GM12801 (cell line): Measurements from ENCODE around the gene BTBD2.

Experiments used
- TF ChIP-seq, protein P1 (sequence below): IDR thresholded peaks from one replicate; pipeline ENCODE4 v1.5.1; 2011; ENCODE audit warnings: control low read depth; ENCODE audit not compliant: insufficient read length; ENCODE audit errors: extremely low read depth

BTBD2 gene

DNA sequence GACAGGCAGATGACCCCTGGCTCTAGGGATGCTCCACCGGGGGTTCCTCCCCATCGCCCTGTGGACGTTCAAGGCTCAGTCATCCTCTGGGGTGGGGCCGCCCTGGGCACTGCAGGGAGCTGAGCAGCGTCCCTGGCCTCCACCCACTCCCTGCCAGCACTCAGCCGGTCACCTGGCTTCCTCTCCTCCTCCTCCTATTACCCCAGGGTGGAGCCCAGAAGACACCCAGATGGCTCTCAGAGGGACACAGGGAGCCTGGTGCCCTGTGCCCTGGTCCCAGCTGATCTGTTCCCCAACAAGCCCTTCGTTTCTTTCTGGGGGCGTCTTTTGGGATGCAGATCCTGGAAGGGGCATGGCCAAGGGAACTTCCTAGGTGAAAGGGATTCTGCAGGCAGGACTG is 39.2 kb upstream of the BTBD2 start:
- TF ChIP-seq, protein P1, sequence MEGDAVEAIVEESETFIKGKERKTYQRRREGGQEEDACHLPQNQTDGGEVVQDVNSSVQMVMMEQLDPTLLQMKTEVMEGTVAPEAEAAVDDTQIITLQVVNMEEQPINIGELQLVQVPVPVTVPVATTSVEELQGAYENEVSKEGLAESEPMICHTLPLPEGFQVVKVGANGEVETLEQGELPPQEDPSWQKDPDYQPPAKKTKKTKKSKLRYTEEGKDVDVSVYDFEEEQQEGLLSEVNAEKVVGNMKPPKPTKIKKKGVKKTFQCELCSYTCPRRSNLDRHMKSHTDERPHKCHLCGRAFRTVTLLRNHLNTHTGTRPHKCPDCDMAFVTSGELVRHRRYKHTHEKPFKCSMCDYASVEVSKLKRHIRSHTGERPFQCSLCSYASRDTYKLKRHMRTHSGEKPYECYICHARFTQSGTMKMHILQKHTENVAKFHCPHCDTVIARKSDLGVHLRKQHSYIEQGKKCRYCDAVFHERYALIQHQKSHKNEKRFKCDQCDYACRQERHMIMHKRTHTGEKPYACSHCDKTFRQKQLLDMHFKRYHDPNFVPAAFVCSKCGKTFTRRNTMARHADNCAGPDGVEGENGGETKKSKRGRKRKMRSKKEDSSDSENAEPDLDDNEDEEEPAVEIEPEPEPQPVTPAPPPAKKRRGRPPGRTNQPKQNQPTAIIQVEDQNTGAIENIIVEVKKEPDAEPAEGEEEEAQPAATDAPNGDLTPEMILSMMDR: no peak

DNA sequence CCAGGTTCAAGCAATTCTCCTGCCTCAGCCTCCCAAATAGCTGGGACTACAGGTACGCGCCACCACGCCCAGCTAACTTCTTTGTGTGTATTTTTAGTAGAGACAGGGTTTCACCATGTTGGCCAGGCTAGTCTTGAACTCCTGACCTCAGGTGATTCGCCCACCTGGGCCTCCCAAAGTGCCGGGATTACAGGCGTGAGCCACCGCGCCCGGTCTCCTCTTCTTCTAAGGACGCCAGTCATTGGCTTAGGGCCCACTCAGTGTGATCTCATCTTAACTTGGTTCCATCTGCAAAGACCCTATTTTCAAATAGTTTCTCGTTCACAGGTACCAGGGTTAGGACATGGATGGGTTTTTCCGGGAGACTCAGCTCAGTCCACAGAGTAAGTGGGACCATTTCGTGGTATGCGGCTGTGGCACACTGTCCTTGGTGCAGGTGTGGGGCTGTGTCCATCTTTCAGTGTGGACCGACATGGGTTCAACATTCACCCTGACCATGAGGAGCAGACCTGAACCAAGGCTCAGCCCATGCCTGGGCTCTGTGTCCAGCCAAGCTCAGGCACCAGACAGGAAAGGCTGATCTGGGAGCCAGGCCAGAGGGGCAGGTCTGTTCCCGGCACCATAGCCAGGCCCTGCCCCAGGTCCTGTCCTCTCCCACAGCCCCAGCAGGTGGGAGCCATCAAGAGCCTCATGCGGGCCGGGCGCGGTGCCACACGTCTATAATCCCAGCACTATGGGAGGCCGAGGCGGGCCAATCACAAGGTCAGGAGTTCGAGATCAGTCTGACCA is 38.3 kb upstream of the BTBD2 start:
- TF ChIP-seq, protein P1: no peak

DNA sequence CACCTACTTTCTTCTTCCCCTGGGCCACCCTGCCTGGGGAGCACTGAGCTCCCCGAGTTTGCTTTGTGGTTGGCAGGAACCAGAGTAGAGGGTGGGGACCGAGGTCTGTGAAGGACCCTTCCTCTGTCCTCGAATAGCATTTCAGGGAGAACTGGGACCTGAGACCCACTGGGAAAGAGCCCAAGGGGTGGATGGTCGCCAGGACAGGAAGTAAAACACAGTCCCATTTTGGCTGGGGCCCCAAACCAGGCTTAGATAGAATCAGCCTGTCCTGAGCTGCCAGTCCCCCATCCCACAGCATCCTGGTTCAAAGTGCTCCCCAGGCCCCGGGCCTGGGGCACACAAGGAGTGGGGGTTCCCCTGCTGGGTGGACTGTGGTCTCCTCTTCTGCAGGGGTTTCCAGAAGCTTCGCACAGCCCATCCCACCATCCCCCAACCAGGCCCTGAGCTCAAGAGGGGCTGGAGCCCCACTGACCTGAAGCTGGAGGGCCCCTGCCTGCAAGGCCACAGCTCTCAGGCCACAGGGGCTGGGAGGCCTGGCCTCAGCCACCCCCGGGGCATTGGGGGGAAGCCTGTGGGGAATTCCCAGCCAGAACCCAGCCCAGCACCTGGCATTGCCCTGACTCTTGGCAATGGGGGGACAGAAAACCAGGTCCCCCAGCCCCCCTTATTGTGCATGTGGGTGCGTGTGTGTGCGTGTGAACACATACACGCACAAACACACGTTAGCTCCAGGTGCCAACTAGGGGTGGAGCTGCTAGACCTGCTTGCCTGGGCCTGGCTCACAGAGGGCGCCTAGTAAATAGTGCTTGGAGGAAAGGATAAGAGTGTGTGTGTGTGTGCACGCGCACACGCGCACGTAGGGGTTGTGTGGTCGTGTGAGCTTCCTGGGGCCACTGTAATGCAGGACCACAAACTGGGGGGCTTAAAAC is 36.5 kb upstream of the BTBD2 start:
- TF ChIP-seq, protein P1: no peak

DNA sequence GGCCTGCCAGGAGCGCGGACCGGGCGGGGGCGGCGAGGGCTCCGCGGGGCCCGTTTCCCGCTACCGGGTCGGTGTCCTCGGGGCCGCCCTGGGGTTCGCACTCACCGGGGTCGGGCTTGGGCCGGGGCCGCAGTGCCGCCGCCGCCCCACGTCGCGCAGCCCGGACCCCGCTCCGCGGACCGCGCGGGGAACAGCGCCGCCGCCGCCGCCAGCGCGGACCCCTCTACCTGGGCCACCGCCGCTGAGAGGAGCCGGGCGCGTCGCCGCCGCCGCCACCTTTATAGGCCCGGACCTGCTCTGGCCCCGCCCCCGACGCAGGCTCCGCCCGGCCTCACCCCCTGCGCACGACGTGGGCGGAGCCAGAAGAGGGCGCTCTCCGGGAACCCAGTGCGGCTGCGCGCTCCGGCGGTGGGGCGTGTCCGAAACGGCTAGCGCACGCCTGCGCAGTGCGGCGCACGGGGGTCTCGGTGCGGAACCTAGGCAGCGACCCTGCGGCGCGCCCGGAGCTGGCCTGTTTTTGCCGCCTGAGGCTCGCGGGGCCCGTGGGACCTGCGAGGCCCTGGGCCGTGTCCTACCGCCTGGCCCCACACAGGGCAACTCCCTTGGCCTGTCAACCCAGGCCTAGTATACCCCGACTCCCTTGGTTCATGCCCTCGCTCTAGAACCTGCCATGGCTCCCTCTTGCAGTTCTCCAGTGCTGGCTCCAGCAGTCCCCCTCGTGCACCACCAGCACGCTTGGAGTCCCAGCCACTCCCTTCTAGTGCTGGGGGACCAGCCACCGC is 35.7 kb upstream of the BTBD2 start, which contains the start of gene MKNK2:
MKNK2 (minus strand) TSS at position 254 of the 782 bp plus-strand sequence. CDS start 393 bp downstream, outside the sequence.
- TF ChIP-seq, protein P1: no peak

DNA sequence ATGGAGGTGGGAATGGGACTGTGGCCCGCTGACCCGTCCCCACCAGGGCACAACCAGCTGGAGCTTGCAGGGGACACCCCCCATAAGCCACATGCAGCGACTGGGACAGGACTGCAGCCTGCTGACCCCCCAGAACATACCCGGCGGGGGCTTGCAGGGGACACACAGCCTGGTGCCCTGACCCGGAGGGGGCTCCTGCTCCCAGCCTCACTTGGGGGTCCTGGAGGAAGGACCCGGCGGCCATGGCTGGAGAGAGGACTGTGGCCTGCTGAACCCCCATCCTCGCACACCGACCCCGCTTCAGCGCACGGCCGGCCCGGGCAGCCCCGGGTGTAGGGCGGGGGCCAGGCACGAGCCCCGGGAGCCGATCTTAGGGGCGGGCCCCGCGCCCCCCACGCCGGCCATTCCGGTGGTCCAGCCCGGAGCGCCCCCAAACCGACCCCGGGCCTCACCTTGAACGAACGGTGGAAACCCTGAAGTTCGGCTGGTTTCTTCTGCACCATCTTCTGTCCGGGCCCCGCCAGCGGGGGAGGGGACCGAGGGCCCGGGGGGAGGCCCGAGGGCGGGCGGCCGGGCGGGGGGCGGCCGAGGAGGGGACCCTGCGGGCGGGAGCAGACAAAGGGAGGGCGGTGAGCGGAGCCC is 35.0 kb upstream of the BTBD2 start:
- TF ChIP-seq, protein P1: no peak

DNA sequence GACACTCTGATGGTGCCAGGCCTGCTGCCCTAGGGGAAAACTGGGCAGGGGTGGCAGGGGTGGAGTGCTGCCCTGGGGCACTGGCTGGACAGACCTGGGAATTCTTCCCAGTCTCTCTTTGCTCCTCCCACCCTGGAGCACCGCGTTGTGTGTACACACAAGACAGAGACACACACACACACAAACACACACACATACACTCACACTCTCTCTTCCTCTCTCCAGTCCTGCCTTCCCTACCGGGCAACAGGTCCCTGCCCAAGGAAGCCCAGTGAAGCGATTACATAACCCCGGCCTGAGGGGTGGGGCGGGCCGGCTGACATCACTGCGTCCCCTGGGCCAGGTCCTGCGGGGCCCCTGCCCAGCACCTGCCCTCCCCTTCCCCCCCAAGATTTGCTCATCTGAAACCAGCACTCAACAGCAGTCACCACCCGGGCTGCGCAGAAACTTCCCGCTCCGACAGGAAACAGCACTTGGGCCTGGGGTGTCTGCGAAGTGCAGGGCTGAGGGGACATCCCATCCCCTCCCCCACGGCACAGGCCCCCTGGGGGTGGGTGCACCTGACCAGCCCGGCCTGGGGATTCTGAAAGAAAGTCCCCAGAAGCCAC is 34.3 kb upstream of the BTBD2 start:
- TF ChIP-seq, protein P1: no peak
